ENCODE data around the gene LPCAT1. TPM values are rescaled to one million over a fixed set of nuclear protein-coding genes. Genes with fewer than 3 reads are reported as not detected.
"Not testable (repeated sequence)": the region's sequence is repeated elsewhere in the genome, so short reads cannot be mapped to it uniquely, and the experiment has no call there.

Gene LPCAT1
- total RNA-seq, 2 donors from 2014 or later = 53.9 to 54.6 TPM

- ATAC-seq (ENCODE audit: insufficient number of reproducible peaks, low FRiP score, low read depth) (no peak), DNase-seq (ENCODE audit: low spot score) (peak; percentile 0)
- no peak for TF ChIP-seq CTCF (IDR thresholded peaks at IDR 0.05)
- Histone ChIP-seq H3K27me3 (replicated peaks; ENCODE audit: insufficient read depth) (no peaks in the 10 kb centered on the region), H3K27ac (no peak overlapping the region), H3K4me1 (ENCODE audit: control insufficient read depth in 1 of 2, low read depth in 2 of 2) (peaks cover 12 to 14% of the 10 kb centered on the region in 2 donors), H3K36me3 (peaks cover 3% of the 10 kb centered on the region), H3K4me3 (no peak overlapping the region), H3K9me3 (no peaks in the 10 kb centered on the region)
Observed at GRCh38 chr5:1517838-1518237, 5.9 kb downstream of the LPCAT1 start.

GRCh38 chr5:1516615-1517601 is 6.9 kb downstream of the LPCAT1 start:
- peaks cover 5% of the 10 kb centered on the region in 2 donors for H3K4me1 ChIP-seq (ENCODE audit: control insufficient read depth in 1 of 2, low read depth in 2 of 2)
- no peaks in the 10 kb centered on the region for H3K9me3 ChIP-seq
- H3K36me3 ChIP-seq = peaks cover 7% of the 10 kb centered on the region
- DNase-seq (ENCODE audit: low spot score) = peak; percentile 0
- no peak for ATAC-seq (ENCODE audit: insufficient number of reproducible peaks, low FRiP score, low read depth)
- TF ChIP-seq CTCF (IDR thresholded peaks at IDR 0.05) = no peak
- no peak overlapping the region for H3K4me3 ChIP-seq
- no peak overlapping the region for H3K27ac ChIP-seq
- no peaks in the 10 kb centered on the region for H3K27me3 ChIP-seq (replicated peaks; ENCODE audit: insufficient read depth)

GRCh38 chr5:1515921-1516571 is 7.7 kb downstream of the LPCAT1 start:
- no peak for DNase-seq (ENCODE audit: low spot score)
- Histone ChIP-seq H3K9me3 (no peaks in the 10 kb centered on the region), H3K27ac (no peak overlapping the region), H3K4me1 (ENCODE audit: control insufficient read depth in 1 of 2, low read depth in 2 of 2) (no peaks in the 10 kb centered on the region), H3K36me3 (peaks cover 7% of the 10 kb centered on the region), H3K4me3 (no peak overlapping the region), H3K27me3 (replicated peaks; ENCODE audit: insufficient read depth) (no peaks in the 10 kb centered on the region)
- no peak for ATAC-seq (ENCODE audit: insufficient number of reproducible peaks, low FRiP score, low read depth)
- TF ChIP-seq CTCF (IDR thresholded peaks at IDR 0.05) = no peak

- H3K4me1 ChIP-seq (ENCODE audit: control insufficient read depth in 1 of 2, low read depth in 2 of 2) = no peaks in the 10 kb centered on the region
- H3K27me3 ChIP-seq (replicated peaks; ENCODE audit: insufficient read depth) = no peaks in the 10 kb centered on the region
- ATAC-seq (ENCODE audit: insufficient number of reproducible peaks, low FRiP score, low read depth) = no peak
- peaks cover 12% of the 10 kb centered on the region for H3K36me3 ChIP-seq
- no peaks in the 10 kb centered on the region for H3K9me3 ChIP-seq
- TF ChIP-seq CTCF (IDR thresholded peaks at IDR 0.05) = no peak
- DNase-seq (ENCODE audit: low spot score) = no peak
- no peak overlapping the region for H3K4me3 ChIP-seq
- H3K27ac ChIP-seq = no peak overlapping the region
Observed at GRCh38 chr5:1515311-1515920, 8.3 kb downstream of the LPCAT1 start.

GRCh38 chr5:1514819-1515310 is 8.9 kb downstream of the LPCAT1 start:
- not testable (repeated sequence) for H3K27me3 ChIP-seq (replicated peaks; ENCODE audit: insufficient read depth); H3K4me1 ChIP-seq (ENCODE audit: control insufficient read depth in 1 of 2, low read depth in 2 of 2); H3K27ac ChIP-seq; H3K9me3 ChIP-seq; ATAC-seq (ENCODE audit: insufficient number of reproducible peaks, low FRiP score, low read depth); DNase-seq (ENCODE audit: low spot score); H3K4me3 ChIP-seq
- peaks cover 14% of the 10 kb centered on the region for H3K36me3 ChIP-seq

Measured in thoracic aorta (tissue), 2 donors.